Pancreas (tissue), 10 donors: ENCODE results near the gene DDAH2. TPM values are rescaled to one million over a fixed set of nuclear protein-coding genes. Genes with fewer than 3 reads are reported as not detected.

Experiments used
- ATAC-seq, 4 donors: fragments of 200-7000 bp; cut with Tn5 transposase; one replicate each; pipeline versions ENCODE4 v1.8.0 to v1.9.1; 2020; ENCODE audit warnings: mild to moderate bottlenecking in 4 of 4, moderate library complexity in 4 of 4
- DNase-seq, 6 donors: peaks; one replicate each; pipeline ENCODE4 v3.0.0-alpha.2; 2020
- FAIRE-seq: peaks from 2 replicates; lab custom pipeline; 2012; peaks lifted over from hg19 to GRCh38; lab: Jason Lieb, UNC
- H3K27ac ChIP-seq, 4 donors: fragments of 200-600 bp; sonication (generic); 1 replicate in 3 of 4; 2 replicates in 1 of 4; pipeline versions ENCODE4 v1.5.0 to v1.8.0; 2020
- H3K27me3 ChIP-seq, 4 donors: fragments of 200-600 bp; one replicate each; pipeline ENCODE4 v1.8.0; 2021
- H3K36me3 ChIP-seq, 3 donors: fragments of 200-600 bp; sonication (generic) in 1 of 3; one replicate each; pipeline versions ENCODE4 v1.5.0 to v1.8.0; 2020 to 2021
- H3K4me1 ChIP-seq, 3 donors: fragments of 200-600 bp; one replicate each; pipeline ENCODE4 v1.8.0; 2021
- H3K4me3 ChIP-seq, 4 donors: fragments of 200-600 bp; sonication (generic) in 2 of 4; one replicate each; pipeline versions ENCODE4 v1.5.0 to v1.8.0; 2020 to 2021
- H3K9me3 ChIP-seq, 4 donors: fragments of 200-600 bp; one replicate each; pipeline ENCODE4 v1.8.0; 2021
- CTCF ChIP-seq, 4 donors: fragments of 200-600 bp; sonication (generic) in 3 of 4; IDR thresholded peaks; one replicate each; pipeline versions ENCODE4 v1.5.0 to v1.8.0; 2021; ENCODE audit warnings: antibody characterized with exemption in 4 of 4
- WGBS, 2 donors: extraction: QIAGEN DNeasy Blood & Tissue Kit; methylation state at CpG; one replicate each; pipeline ENCODE4 v1.1.7; 2013; 5-methylcytosine and 5-hydroxymethylcytosine counted together
- intact Hi-C, 3 donors: fragments of 100-400 bp; cut with DNase I; formaldehyde crosslinking; loops; one replicate each; pipeline versions ENCODE4 v1.11.1 to v1.14.2; 2022
- polyA plus RNA-seq, 2 donors: library from polyadenylated mRNA; stranded (reverse); fragments of 200-250 nt; gene quantifications; one replicate each; pipeline ENCODE4 v1.2.3, GENCODE V29; 2013
- total RNA-seq, 6 donors: library from RNA; stranded (reverse); fragmentation: NEBNext Ultra II Directional in 4 of 6; extraction: Animal tissue kit (Norgen Biotek cat#: 25700) in 4 of 6; gene quantifications; one replicate each; pipeline versions ENCODE4 v1.2.1 to v1.2.4, GENCODE V29; 2021 to 2023
- donor health status: healthy with polysubstance abuse.
- donor health status: DM: no; HTN: no; CAD: no; lungs with moderate emphysema.
- donor health status: DM: no; HTN: no; CAD: no.
- donor health status: control.
- donor health status: control.
- donor health status: Bipolar disorder and iron deficiency.
- donor health status: DM: yes; HTN: yes; CAD: no.
- donor health status: DM: no; HTN: no; CAD: no.
- donor health status: DM: no; HTN: no; CAD: no.
- donor health status: DM: yes; HTN: yes; CAD: no.

The DDAH2 gene
- total and polyA plus RNA-seq, 8 donors = 6.5 to 68.8 (median 18.2) TPM

GRCh38 chr6:31725502-31726350, 3.4 kb downstream of the DDAH2 start:
- no peak for TF ChIP-seq CTCF (IDR thresholded peaks at IDR 0.05)
- intact Hi-C loops = no loop called here
- no peak for DNase-seq

DNA sequence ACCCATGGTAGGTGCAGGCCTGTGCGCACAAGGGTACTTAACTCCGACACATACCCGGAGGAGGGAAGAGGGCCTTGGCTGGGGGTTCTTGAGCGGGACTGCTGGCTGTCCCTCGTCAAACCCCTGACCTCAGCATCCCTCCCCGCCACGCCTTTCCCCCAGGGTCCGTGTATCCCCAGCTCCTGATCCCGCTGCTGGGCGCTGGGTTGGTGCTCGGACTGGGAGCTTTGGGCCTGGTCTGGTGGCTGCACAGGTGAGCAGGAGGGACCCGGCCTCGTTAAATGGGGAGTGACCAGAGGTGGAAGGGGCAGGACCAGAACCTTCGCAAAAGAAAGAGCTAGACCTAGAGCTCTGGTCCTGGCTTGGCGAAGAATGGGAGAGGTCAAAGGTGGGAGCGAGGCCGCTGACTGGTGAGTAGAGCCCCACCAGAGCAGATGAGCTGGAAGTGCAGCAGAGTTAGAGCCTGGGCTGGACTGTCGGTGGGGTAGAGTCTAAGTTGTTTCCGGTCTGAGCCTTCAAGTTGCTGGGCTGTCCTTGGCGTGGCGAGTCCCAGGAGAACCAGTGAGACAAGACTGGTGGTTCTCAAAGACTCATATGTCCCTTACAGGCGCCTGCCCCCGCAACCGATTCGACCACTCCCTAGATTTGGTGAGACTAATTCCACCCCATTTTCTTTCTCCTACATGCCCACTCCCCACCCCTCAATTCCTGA, 5.0 kb downstream of the DDAH2 start:
- intact Hi-C loops = no loop called here
- 80 to 85% methylated on average over 24 to 25 of the region's 25 CpGs for WGBS, 2 donors

More at GRCh38 chr6:31725502-31726350, 3.4 kb downstream of the DDAH2 start:
- whole genome bisulfite sequencing, 2 donors = 81 to 86% methylated on average over 12 of the region's 12 CpGs
- Histone ChIP-seq H3K9me3 (no peaks in the 10 kb centered on the region), H3K27ac (no peak overlapping the region), H3K4me1 (no peaks in the 10 kb centered on the region), H3K4me3 (no peak overlapping the region), H3K36me3 (no peaks in the 10 kb centered on the region), H3K27me3 (no peaks in the 10 kb centered on the region)
- no peak for ATAC-seq
- no peak for FAIRE-seq

GRCh38 chr6:31723245-31723979, 5.7 kb downstream of the DDAH2 start, which contains the start of gene MPIG6B:
TSS of gene MPIG6B (plus strand) at chr6:31723373. CDS start at chr6:31723384, 11 bp downstream.
- no peaks in the 10 kb centered on the region for H3K36me3 ChIP-seq
- H3K27ac ChIP-seq = no peak within 1 kb of the TSS
- intact Hi-C loops = no loop called here
- WGBS, 2 donors = 72 to 79% methylated on average over 46 of the region's 46 CpGs
- no peak for FAIRE-seq
- TF ChIP-seq CTCF (IDR thresholded peaks at IDR 0.05) = no peak
- no peaks in the 10 kb centered on the region for H3K27me3 ChIP-seq
- no peaks in the 10 kb centered on the region for H3K9me3 ChIP-seq
- no peak for ATAC-seq
- H3K4me3 ChIP-seq = no peak within 1 kb of the TSS
- no peak for DNase-seq
- H3K4me1 ChIP-seq = no peaks in the 10 kb centered on the region

More for the DNA sequence above, 5.0 kb downstream of the DDAH2 start:
- TF ChIP-seq CTCF (IDR thresholded peaks at IDR 0.05) = no peak
- Histone ChIP-seq H3K27ac (no peak overlapping the region), H3K4me3 (no peak overlapping the region), H3K9me3 (no peaks in the 10 kb centered on the region), H3K36me3 (no peaks in the 10 kb centered on the region), H3K27me3 (no peaks in the 10 kb centered on the region), H3K4me1 (no peaks in the 10 kb centered on the region)
- no peak for FAIRE-seq
- no peak for DNase-seq
- no peak for ATAC-seq

GRCh38 chr6:31722173-31722572, 6.9 kb downstream of the DDAH2 start:
- DNase-seq (no peak), FAIRE-seq (no peak), ATAC-seq (no peak)
- H3K4me1 ChIP-seq = no peaks in the 10 kb centered on the region
- WGBS, 2 donors = 76 to 78% methylated on average over 3 of the region's 3 CpGs
- no peaks in the 10 kb centered on the region for H3K9me3 ChIP-seq
- H3K36me3 ChIP-seq = no peaks in the 10 kb centered on the region
- intact Hi-C loops = no loop called here
- no peak overlapping the region for H3K4me3 ChIP-seq
- H3K27me3 ChIP-seq = no peaks in the 10 kb centered on the region
- no peak overlapping the region for H3K27ac ChIP-seq
- no peak for TF ChIP-seq CTCF (IDR thresholded peaks at IDR 0.05)
